ENCODE measurements around the gene PCNT. TPM values are rescaled to one million over a fixed set of nuclear protein-coding genes. Genes with fewer than 3 reads are reported as not detected.
A peak's percentile ranks its signal among the peaks of the same experiment; 100 is the strongest.

The PCNT gene
- total and polyA plus RNA-seq, 9 of the 15 experiments (the other 6 are each of a cell fraction or from before 2014, with no cell fraction given) = 9.1 to 53.5 (median 31.3) TPM

DNA sequence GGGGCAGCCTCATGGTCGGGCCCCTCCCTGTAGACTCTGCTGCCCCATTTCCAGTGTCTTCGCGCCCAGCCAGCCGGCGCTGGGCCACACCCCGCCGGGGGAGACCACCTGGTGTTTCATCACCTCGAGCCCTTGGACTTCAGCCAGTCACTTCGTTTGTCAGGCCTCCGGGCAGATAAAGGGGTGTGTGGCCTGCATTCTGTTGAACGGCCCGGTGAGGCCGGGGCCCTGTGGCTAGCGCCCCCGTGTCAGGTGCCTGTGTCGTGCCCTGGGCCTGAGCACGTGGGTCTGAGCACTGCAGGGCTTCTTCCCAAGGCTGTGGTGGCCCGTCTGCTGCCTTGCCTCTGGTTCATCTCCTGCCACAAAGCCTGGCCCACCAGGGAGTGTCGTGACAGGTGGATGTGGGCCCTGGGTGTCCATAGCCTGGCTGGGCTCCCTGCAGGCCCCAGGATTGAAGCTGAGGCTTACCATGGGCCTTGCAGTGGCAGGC is 69.5 kb downstream of the PCNT start (continued):
- TF ChIP-seq CEBPB (tag; IDR thresholded peaks at IDR 0.05) (peak; percentile 40; the same call in 1 of the 2 replicates), ZBTB33 (CRISPR knock-in tag; IDR thresholded peaks at IDR 0.05) (peak; percentile 89), NFRKB (IDR thresholded peaks at IDR 0.05; ENCODE audit: low read depth) (no peak), PREB (CRISPR knock-in tag; IDR thresholded peaks at IDR 0.05) (no peak), MYC (IDR thresholded peaks at IDR 0.05; ENCODE audit: low read depth, low read length) (peak; percentile 63; the same call in 1 of the 2 replicates), MYC (CRISPR knock-in tag; IDR thresholded peaks at IDR 0.05; ENCODE audit: borderline replicate concordance, low read depth) (no peak), RBFOX2 (IDR thresholded peaks at IDR 0.05; ENCODE audit: low read depth, low read length) (peak; percentile 40; the same call in 1 of the 2 replicates), ATF3 (IDR thresholded peaks at IDR 0.05) (peak; percentile 73), ATF3 (CRISPR knock-in tag; conservative IDR thresholded peaks at IDR 0.05) (no peak), L3MBTL2 (IDR thresholded peaks at IDR 0.05) (peak; percentile 91), CXXC5 (CRISPR knock-in tag; IDR thresholded peaks at IDR 0.05) (peak; percentile 55), CBFA2T2 (conservative IDR thresholded peaks at IDR 0.05) (peak; percentile 43), ESRRA (IDR thresholded peaks at IDR 0.05; ENCODE audit: borderline replicate concordance, low read depth) (no peak), ZFX (CRISPR knock-in tag; IDR thresholded peaks at IDR 0.05) (peak; percentile 55), E2F6 (IDR thresholded peaks at IDR 0.05; ENCODE audit: borderline replicate concordance in 1 of 2, extremely low read depth in 1 of 2, insufficient read depth in 1 of 2, insufficient read length in 1 of 2, low read depth in 1 of 2, low read length in 1 of 2, poor library complexity in 1 of 2, severe bottlenecking in 1 of 2) (peak; percentile 42 to 65), POLR2G (IDR thresholded peaks at IDR 0.05; ENCODE audit: low read depth, low read length) (peak; percentile 58)
- TF ChIP-seq, protein P1, sequence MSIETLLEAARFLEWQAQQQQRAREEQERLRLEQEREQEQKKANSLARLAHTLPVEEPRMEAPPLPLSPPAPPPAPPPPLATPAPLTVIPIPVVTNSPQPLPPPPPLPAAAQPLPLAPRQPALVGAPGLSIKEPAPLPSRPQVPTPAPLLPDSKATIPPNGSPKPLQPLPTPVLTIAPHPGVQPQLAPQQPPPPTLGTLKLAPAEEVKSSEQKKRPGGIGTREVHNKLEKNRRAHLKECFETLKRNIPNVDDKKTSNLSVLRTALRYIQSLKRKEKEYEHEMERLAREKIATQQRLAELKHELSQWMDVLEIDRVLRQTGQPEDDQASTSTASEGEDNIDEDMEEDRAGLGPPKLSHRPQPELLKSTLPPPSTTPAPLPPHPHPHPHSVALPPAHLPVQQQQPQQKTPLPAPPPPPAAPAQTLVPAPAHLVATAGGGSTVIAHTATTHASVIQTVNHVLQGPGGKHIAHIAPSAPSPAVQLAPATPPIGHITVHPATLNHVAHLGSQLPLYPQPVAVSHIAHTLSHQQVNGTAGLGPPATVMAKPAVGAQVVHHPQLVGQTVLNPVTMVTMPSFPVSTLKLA (conservative IDR thresholded peaks at IDR 0.05) = peak in 1 of 2 experiments; percentile 47; a peak in 1 of 4 replicates
